ENCODE measurements around the gene PPP4R2. TPM values are rescaled to one million over a fixed set of nuclear protein-coding genes. Genes with fewer than 3 reads are reported as not detected.

Gene PPP4R2
- 100 to 1,000 TPM in 1 of 2 donors, 10 to 100 TPM in 1; 54.3 to 105 TPM for total RNA-seq
- 10 to 100 TPM; 17.1 to 21.7 TPM for polyA plus RNA-seq
- long read RNA-seq, donor 1, full-length matches to known transcripts = 15 of 35 reads
- long read RNA-seq, donor 1, partial matches to known transcripts = 20 of 35 reads
- long read RNA-seq, donor 1, other reads (novel, unspliced or antisense) = 0 of 35 reads
- long read RNA-seq, donor 2, full-length matches to known transcripts = 9 of 9 reads
- long read RNA-seq, donor 2, partial matches to known transcripts = 0 of 9 reads
- long read RNA-seq, donor 2, other reads (novel, unspliced or antisense) = 0 of 9 reads
- long read RNA-seq, donor 3, full-length matches to known transcripts = 11 of 11 reads
- long read RNA-seq, donor 3, partial matches to known transcripts = 0 of 11 reads
- long read RNA-seq, donor 3, other reads (novel, unspliced or antisense) = 0 of 11 reads
- long read RNA-seq, donor 4, full-length matches to known transcripts = 10 of 10 reads
- long read RNA-seq, donor 4, partial matches to known transcripts = 0 of 10 reads
- long read RNA-seq, donor 4, other reads (novel, unspliced or antisense) = 0 of 10 reads
- long read RNA-seq, donor 5, full-length matches to known transcripts = 16 of 34 reads
- long read RNA-seq, donor 5, partial matches to known transcripts = 18 of 34 reads
- long read RNA-seq, donor 5, other reads (novel, unspliced or antisense) = 0 of 34 reads

- peak; percentile 93 to 95 (median 93) for DNase-seq
- no peak for TF ChIP-seq CTCF (IDR thresholded peaks at IDR 0.05; ENCODE audit: control extremely low read depth, extremely low read depth)
- Histone ChIP-seq H3K4me1 (ENCODE audit: control insufficient read depth in 5 of 5, insufficient read depth in 5 of 5, low read length in 5 of 5) (peaks cover 4 to 23% (median 9%) of the 10 kb centered on the region in 5 donors), H3K9ac (ENCODE audit: insufficient read depth in 1 of 2, low read length in 2 of 2) (peak within 1 kb of the TSS; percentile 83 to 95), H3K9me3 (ENCODE audit: control insufficient read depth in 4 of 4, insufficient read depth in 3 of 4, low read length in 3 of 4) (no peaks in the 10 kb centered on the region), H3K27me3 (ENCODE audit: control insufficient read depth in 3 of 3, insufficient read depth in 3 of 3, low read length in 2 of 3) (no peaks in the 10 kb centered on the region), H3K4me3 (peak within 1 kb of the TSS; percentile 98), H3K36me3 (ENCODE audit: control insufficient read depth in 4 of 4, insufficient read depth in 4 of 4, low read length in 4 of 4) (peaks cover 0 to 10% (median 4%) of the 10 kb centered on the region in 4 donors), H3K27ac (ENCODE audit: low read depth in 1 of 2, low read length in 1 of 2) (peak within 1 kb of the TSS; percentile 87 to 99)
- ATAC-seq (ENCODE audit: insufficient read depth, low FRiP score) = peak; percentile 98
- 1% methylated on average over 43 to 68 of the region's 75 CpGs for WGBS, 2 donors
These were observed at the start of gene PPP4R2 for GRCh38 chr3:72996473-72997333. PPP4R2 (plus strand) TSS chr3:72996811; CDS start chr3:72997038, 227 bp downstream.

DNA sequence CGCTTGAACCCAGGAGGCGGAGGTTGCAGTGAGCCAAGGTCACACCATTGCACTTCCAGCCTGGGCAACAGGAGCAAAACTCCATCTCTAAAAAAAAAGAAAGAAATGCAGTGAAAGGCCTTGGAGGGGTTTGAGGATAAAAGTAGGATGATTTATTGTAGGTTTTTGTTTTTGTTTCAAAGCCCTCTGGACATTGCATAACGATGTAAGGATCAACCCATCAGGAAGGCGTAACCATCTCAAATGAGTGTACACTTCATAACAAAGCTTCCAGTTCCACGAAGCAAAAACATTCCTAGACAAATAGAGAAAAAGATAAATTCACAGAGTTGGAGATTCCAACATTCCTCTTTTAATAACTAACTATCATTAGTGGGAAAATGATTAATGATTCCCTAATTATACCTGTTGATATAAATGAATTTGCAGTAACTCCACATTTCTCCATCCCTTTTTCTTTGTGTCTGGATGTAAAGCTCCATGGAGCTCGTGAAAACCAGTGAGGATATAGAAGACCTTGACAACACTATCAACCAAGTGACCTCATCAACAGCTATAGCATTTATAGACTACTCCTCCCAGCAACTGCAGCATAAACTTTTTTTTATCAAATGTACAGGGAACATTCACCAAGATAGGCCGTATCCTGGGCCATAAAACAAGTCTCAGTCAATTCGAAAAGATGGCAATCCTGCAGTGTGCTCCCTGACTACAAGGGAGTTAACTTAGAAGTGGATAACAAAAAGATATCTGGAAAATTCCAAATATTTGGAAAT is 48.7 kb upstream of the PPP4R2 start:
- ATAC-seq (ENCODE audit: insufficient read depth, low FRiP score) (no peak), DNase-seq (no peak)
- Histone ChIP-seq H3K27ac (ENCODE audit: low read depth in 1 of 2, low read length in 1 of 2) (no peak overlapping the region), H3K27me3 (ENCODE audit: control insufficient read depth in 3 of 3, insufficient read depth in 3 of 3, low read length in 2 of 3) (no peaks in the 10 kb centered on the region), H3K9ac (ENCODE audit: insufficient read depth in 1 of 2, low read length in 2 of 2) (no peak overlapping the region), H3K4me1 (ENCODE audit: control insufficient read depth in 5 of 5, insufficient read depth in 5 of 5, low read length in 5 of 5) (peaks cover 0 to 5% (median 0%) of the 10 kb centered on the region in 5 donors), H3K36me3 (ENCODE audit: control insufficient read depth in 4 of 4, insufficient read depth in 4 of 4, low read length in 4 of 4) (no peaks in the 10 kb centered on the region), H3K9me3 (ENCODE audit: control insufficient read depth in 4 of 4, insufficient read depth in 3 of 4, low read length in 3 of 4) (no peaks in the 10 kb centered on the region), H3K4me3 (no peak overlapping the region)
- WGBS, 2 donors = 89 to 90% methylated on average over 8 of the region's 8 CpGs
- TF ChIP-seq CTCF (IDR thresholded peaks at IDR 0.05; ENCODE audit: control extremely low read depth, extremely low read depth) = no peak

DNA sequence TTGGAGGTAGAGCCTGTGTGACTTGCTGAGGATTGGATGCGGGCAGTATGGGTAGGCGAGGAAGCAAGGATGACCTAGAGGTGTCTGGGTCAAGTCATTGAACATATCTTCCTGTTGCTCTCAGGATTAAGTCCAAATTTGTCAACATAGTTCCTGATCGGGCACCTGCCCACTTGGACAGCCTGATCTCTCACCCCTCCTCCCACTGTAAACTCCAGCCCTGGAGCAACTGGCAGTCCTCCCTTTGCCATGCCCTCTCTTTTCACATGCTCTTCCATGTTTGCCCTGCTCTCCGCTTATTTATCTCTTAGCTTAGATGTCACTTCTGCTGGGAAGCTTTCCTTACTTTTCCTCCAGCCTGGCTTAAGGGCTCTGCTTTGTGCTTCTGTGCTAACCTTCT is 47.6 kb upstream of the PPP4R2 start:
- Histone ChIP-seq H3K9ac (ENCODE audit: insufficient read depth in 1 of 2, low read length in 2 of 2) (no peak overlapping the region), H3K27ac (ENCODE audit: low read depth in 1 of 2, low read length in 1 of 2) (no peak overlapping the region), H3K9me3 (ENCODE audit: control insufficient read depth in 4 of 4, insufficient read depth in 3 of 4, low read length in 3 of 4) (no peaks in the 10 kb centered on the region), H3K4me1 (ENCODE audit: control insufficient read depth in 5 of 5, insufficient read depth in 5 of 5, low read length in 5 of 5) (peaks cover 0 to 5% (median 0%) of the 10 kb centered on the region in 5 donors), H3K36me3 (ENCODE audit: control insufficient read depth in 4 of 4, insufficient read depth in 4 of 4, low read length in 4 of 4) (no peaks in the 10 kb centered on the region), H3K4me3 (no peak overlapping the region), H3K27me3 (ENCODE audit: control insufficient read depth in 3 of 3, insufficient read depth in 3 of 3, low read length in 2 of 3) (no peaks in the 10 kb centered on the region)
- no peak for TF ChIP-seq CTCF (IDR thresholded peaks at IDR 0.05; ENCODE audit: control extremely low read depth, extremely low read depth)
- no peak for ATAC-seq (ENCODE audit: insufficient read depth, low FRiP score)
- DNase-seq = no peak
- WGBS, 2 donors = 92 to 93% methylated on average over 4 of the region's 4 CpGs
